H1 (cell line): ENCODE measurements around the gene LBX2. TPM values are rescaled to one million over a fixed set of nuclear protein-coding genes. Genes with fewer than 3 reads are reported as not detected.

Source experiments
- CTCF ChIA-PET: fragments of 300-600 bp; sonication (Branson Sonifier 250); formaldehyde crosslinking; loops from one replicate; lab custom pipeline; 2021; ENCODE audit not compliant: partially characterized antibody; lab: Charles Lee
- POLR2A ChIA-PET: fragments of 300-600 bp; sonication (Branson Sonifier 250); formaldehyde crosslinking; loops from one replicate; lab custom pipeline; 2021; ENCODE audit warnings: inconsistent platforms; ENCODE audit not compliant: partially characterized antibody; lab: Charles Lee
- DNase-seq, 2 experiments: peaks; one replicate each; pipeline versions ENCODE4 v3.0.0 to v3.0.0-alpha.2; 2010 to 2022; ENCODE audit warnings: low spot score in 2 of 2, low read depth in 1 of 2, mixed read lengths in 1 of 2
- FAIRE-seq: peaks from 2 replicates; lab custom pipeline; 2011; peaks lifted over from hg19 to GRCh38; lab: Jason Lieb, UNC
- H2AFZ ChIP-seq: 2 replicates; pipeline ENCODE4 v1.8.1; 2012; ENCODE audit warnings: low read length, inconsistent platforms
- H2AK5ac ChIP-seq: 2 replicates; pipeline ENCODE4 v1.6.1; 2013; ENCODE audit warnings: low read depth, low read length
- H2BK120ac ChIP-seq: replicated peaks from 2 replicates; pipeline ENCODE3; 2013; ENCODE audit warnings: low read depth, low read length, inconsistent platforms
- H2BK12ac ChIP-seq: 2 replicates; pipeline ENCODE4 v1.6.1; 2013; ENCODE audit warnings: low read depth, low read length
- H2BK15ac ChIP-seq: 2 replicates; pipeline ENCODE4 v1.6.1; 2013; ENCODE audit warnings: low read length
- H2BK20ac ChIP-seq: 2 replicates; pipeline ENCODE4 v1.6.1; 2013; ENCODE audit warnings: low read length
- H2BK5ac ChIP-seq: 2 replicates; pipeline ENCODE4 v1.6.1; 2013; ENCODE audit warnings: low read depth, low read length
- H3K14ac ChIP-seq: 2 replicates; pipeline ENCODE4 v1.6.1; 2013; ENCODE audit warnings: inconsistent platforms; ENCODE audit not compliant: insufficient read length
- H3K18ac ChIP-seq: 2 replicates; pipeline ENCODE4 v1.6.1; 2013; ENCODE audit warnings: low read length; ENCODE audit errors: extremely low read depth
- H3K23ac ChIP-seq: 2 replicates; pipeline ENCODE4 v1.6.1; 2013; ENCODE audit warnings: inconsistent platforms; ENCODE audit not compliant: insufficient read length
- H3K23me2 ChIP-seq: 2 replicates; pipeline ENCODE4 v1.6.1; 2013; ENCODE audit warnings: low read depth, low read length
- H3K27ac ChIP-seq: 2 replicates; pipeline ENCODE4 v1.6.1; 2011; ENCODE audit warnings: low read depth, low read length, inconsistent platforms
- H3K27me3 ChIP-seq, 4 experiments: replicated peaks in 1 of 4; 1 replicate in 1 of 4; 2 replicates in 3 of 4; pipeline versions ENCODE4 v1.6.1 to v1.8.1; 2011 to 2013; ENCODE audit warnings: low read length in 3 of 4, mild to moderate bottlenecking in 3 of 4, inconsistent platforms in 2 of 4, mixed read lengths in 2 of 4, moderate library complexity in 1 of 4; ENCODE audit not compliant: control insufficient read depth in 3 of 4, insufficient read depth in 3 of 4; ENCODE audit errors: extremely low read depth in 1 of 4
- H3K36me3 ChIP-seq, 4 experiments: 2 replicates each; pipeline versions ENCODE4 v1.6.1 to v1.8.1; 2011 to 2013; ENCODE audit warnings: mild to moderate bottlenecking in 4 of 4, low read length in 3 of 4, moderate library complexity in 2 of 4, control low read depth in 1 of 4, inconsistent platforms in 1 of 4; ENCODE audit not compliant: insufficient read depth in 4 of 4, control insufficient read depth in 2 of 4
- H3K4ac ChIP-seq: replicated peaks from 2 replicates; pipeline ENCODE3; 2013; ENCODE audit warnings: low read length, low read depth, mixed read lengths, inconsistent platforms; ENCODE audit not compliant: insufficient read length
- H3K4me1 ChIP-seq, 4 experiments: replicated peaks in 1 of 4; 1 replicate in 1 of 4; 2 replicates in 3 of 4; pipeline versions ENCODE4 v1.6.1 to v1.8.1; 2011 to 2013; ENCODE audit warnings: low read length in 3 of 4, inconsistent platforms in 2 of 4, mixed read lengths in 1 of 4; ENCODE audit not compliant: insufficient read depth in 4 of 4, control insufficient read depth in 3 of 4
- H3K4me2 ChIP-seq, 2 experiments: 2 replicates each; pipeline versions ENCODE4 v1.6.1 to v1.8.1; 2011 to 2013; ENCODE audit warnings: low read depth in 2 of 2, low read length in 2 of 2, control low read depth in 1 of 2, inconsistent platforms in 1 of 2, mild to moderate bottlenecking in 1 of 2; ENCODE audit not compliant: insufficient read depth in 1 of 2
- H3K4me3 ChIP-seq, 4 experiments: fragments of 200-600, 300-600 bp in 1 of 4; sonication (generic), shearing (Covaris generic), sonication (Bioruptor Twin) in 1 of 4; 2 replicates each; pipeline versions ENCODE4 v1.5.1 to v1.8.1; 2011 to 2016; ENCODE audit warnings: low read length in 4 of 4, low read depth in 3 of 4, control low read depth in 2 of 4, inconsistent platforms in 2 of 4, mild to moderate bottlenecking in 2 of 4, mixed read lengths in 1 of 4, moderate library complexity in 1 of 4; ENCODE audit not compliant: insufficient read depth in 2 of 4; ENCODE audit errors: extremely low read depth in 1 of 4
- H3K56ac ChIP-seq: replicated peaks from 2 replicates; pipeline ENCODE3; 2013; ENCODE audit warnings: low read depth, mild to moderate bottlenecking, mixed read lengths, low read length, inconsistent platforms; ENCODE audit not compliant: insufficient read length
- H3K79me1 ChIP-seq: 2 replicates; pipeline ENCODE4 v1.6.1; 2013; ENCODE audit warnings: low read depth, low read length, control low read depth
- H3K79me2 ChIP-seq, 2 experiments: 2 replicates each; pipeline versions ENCODE4 v1.6.1 to v1.8.1; 2012 to 2013; ENCODE audit warnings: low read length in 2 of 2, mild to moderate bottlenecking in 2 of 2, inconsistent platforms in 1 of 2; ENCODE audit not compliant: insufficient read depth in 2 of 2, control insufficient read depth in 1 of 2
- H3K9ac ChIP-seq, 4 experiments: replicated peaks in 1 of 4; 1 replicate in 1 of 4; 2 replicates in 3 of 4; pipeline versions ENCODE4 v1.6.1 to v1.8.1; 2011 to 2013; ENCODE audit warnings: low read depth in 3 of 4, low read length in 3 of 4, control low read depth in 2 of 4, mild to moderate bottlenecking in 2 of 4, moderate library complexity in 2 of 4, inconsistent platforms in 1 of 4; ENCODE audit errors: extremely low read depth in 1 of 4
- H3K9me3 ChIP-seq, 2 experiments: 2 replicates each; pipeline versions ENCODE4 v1.6.1 to v1.8.1; 2012 to 2013; ENCODE audit warnings: mild to moderate bottlenecking in 2 of 2, moderate library complexity in 2 of 2, control low read depth in 1 of 2, inconsistent platforms in 1 of 2, low read depth in 1 of 2, low read length in 1 of 2, mixed read lengths in 1 of 2; ENCODE audit not compliant: insufficient read depth in 2 of 2
- H4K20me1 ChIP-seq, 2 experiments: replicated peaks in 1 of 2; 2 replicates each; pipeline versions ENCODE3 to v1.8.1; 2011 to 2013; ENCODE audit warnings: inconsistent platforms in 2 of 2, low read length in 2 of 2, mild to moderate bottlenecking in 1 of 2; ENCODE audit not compliant: insufficient read depth in 2 of 2, control insufficient read depth in 1 of 2
- H4K5ac ChIP-seq: 2 replicates; pipeline ENCODE4 v1.6.1; 2013; ENCODE audit warnings: low read length, low read depth, mixed read lengths, inconsistent platforms; ENCODE audit not compliant: insufficient read length
- H4K8ac ChIP-seq: 2 replicates; pipeline ENCODE4 v1.8.0; 2013; ENCODE audit warnings: mild to moderate bottlenecking, moderate library complexity, low read length, inconsistent platforms; ENCODE audit not compliant: insufficient read depth; ENCODE audit errors: extremely low read depth
- H4K91ac ChIP-seq: replicated peaks from 2 replicates; pipeline ENCODE3; 2013; ENCODE audit warnings: low read length, mixed read lengths, inconsistent platforms; ENCODE audit not compliant: insufficient read length
- CTCF ChIP-seq, 3 experiments: IDR thresholded peaks; 1 replicate in 2 of 3; 2 replicates in 1 of 3; pipeline versions ENCODE4 v1.5.1 to v1.6.1; 2011; ENCODE audit warnings: low read length in 3 of 3, mild to moderate bottlenecking in 3 of 3, inconsistent platforms in 2 of 3, low read depth in 1 of 3, moderate library complexity in 1 of 3; ENCODE audit not compliant: insufficient read depth in 1 of 3; ENCODE audit errors: control extremely low read depth in 1 of 3
- MAX ChIP-seq: IDR thresholded peaks from 2 replicates; pipeline ENCODE4 v1.6.1; 2012; ENCODE audit warnings: inconsistent platforms
- WGBS, 2 experiments: shearing (Covaris generic) in 1 of 2; methylation state at CpG; one replicate each; pipeline versions ENCODE4 v1.1.6 to v1.1.7; 2013 to 2015; ENCODE audit warnings: low lambda C conversion rate in 2 of 2, mixed read lengths in 2 of 2, inconsistent platforms in 1 of 2, low coverage in 1 of 2, missing lambda C conversion rate in 1 of 2; ENCODE audit not compliant: insufficient replicate concordance in 2 of 2, insufficient coverage in 1 of 2, insufficient read length in 1 of 2; ENCODE audit errors: extremely low coverage in 1 of 2, missing lambda C conversion rate in 1 of 2; 5-methylcytosine and 5-hydroxymethylcytosine counted together
- polyA plus RNA-seq, 7 experiments: library from polyadenylated mRNA; depleted of rRNA in 3 of 7; stranded (reverse) in 5 of 7; unstranded in 2 of 7; fragments of >200 nt in 5 of 7; fragments of 200-250 nt in 2 of 7; gene quantifications; 1 replicate in 5 of 7; 2 replicates in 1 of 7; 4 replicates in 1 of 7; pipeline versions ENCODE4 v1.2.1 to v1.2.3, GENCODE V29; 2011 to 2013; ENCODE audit warnings: missing spikeins in 2 of 7, mixed read lengths in 2 of 7
- total RNA-seq: library from RNA; stranded (reverse); fragmentation: NEBNext Ultra II Directional; extraction: Animal tissue kit (Norgen Biotek cat#: 25700); gene quantifications from 2 replicates; pipeline ENCODE4 v1.2.1, GENCODE V29; 2021

Gene LBX2
- total and polyA plus RNA-seq, 2 of the 8 experiments (the other 6 are each of a cell fraction or from before 2014, with no cell fraction given), result 0.27 TPM; not detected in 1

DNA sequence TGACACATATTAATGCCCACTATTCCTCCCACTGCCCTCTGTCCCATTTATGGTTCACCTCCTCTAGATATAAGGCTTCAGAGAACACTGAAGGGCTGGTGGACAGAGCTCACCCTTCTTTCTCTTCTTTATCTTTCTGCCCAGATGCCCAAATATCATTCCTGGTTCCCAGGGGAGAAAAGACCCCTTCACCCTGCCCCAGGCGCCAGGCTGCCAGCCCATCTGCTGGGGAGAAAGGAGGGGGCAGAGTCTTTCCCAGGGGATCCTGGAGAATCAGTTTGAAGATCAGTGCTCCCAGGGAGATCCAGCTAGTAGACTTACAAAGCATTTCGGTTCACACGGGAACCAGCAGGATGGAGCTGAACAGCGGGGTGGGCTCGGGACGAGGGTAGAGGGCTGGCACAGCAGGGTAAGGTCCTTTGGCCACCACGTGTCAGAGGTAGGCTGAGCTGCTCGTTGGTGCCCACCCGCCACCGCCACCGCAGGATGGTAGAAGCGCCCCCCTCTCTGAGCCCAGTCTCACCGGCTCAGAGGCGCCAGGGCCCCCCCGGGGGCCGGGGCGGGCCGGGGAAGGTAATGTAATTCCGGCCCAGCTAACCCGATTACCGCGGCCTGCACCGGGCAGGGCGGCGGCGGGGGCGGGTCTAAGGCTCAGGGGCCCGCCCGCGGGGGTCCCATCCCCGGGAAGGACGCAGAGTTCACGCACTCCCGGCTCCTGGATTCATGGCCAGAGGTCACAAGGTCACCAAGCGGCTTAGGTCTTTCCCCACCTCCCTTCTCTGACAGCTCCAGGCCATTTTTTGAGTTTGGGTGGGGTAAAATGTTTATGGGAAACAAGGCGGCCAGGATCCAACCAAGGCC is 13.6 kb upstream of the LBX2 start:
- H3K79me1 ChIP-seq, result no peaks in the 10 kb centered on the region
- H4K91ac ChIP-seq, result no peak overlapping the region
- H4K5ac ChIP-seq, result no peak overlapping the region
- peak overlapping the region; percentile 60; the same call in 1 of the 2 replicates for H4K8ac ChIP-seq
- H2AK5ac ChIP-seq, result 0 out of 2 replicates have a peak overlapping the region, but pooled peaks have one; percentile 39
- no peak for FAIRE-seq
- H3K23ac ChIP-seq, result no peak overlapping the region
- no peak overlapping the region for H3K27ac ChIP-seq
- H3K36me3 ChIP-seq, result peaks cover 0 to 19% (median 0%) of the 10 kb centered on the region in 4 experiments; a peak in 1 of 8 replicates
- TF ChIP-seq MAX (peak; percentile 19; the same call in 1 of the 2 replicates), CTCF (IDR thresholded peaks at IDR 0.05; ENCODE audit: control extremely low read depth in 1 of 3, insufficient read depth in 1 of 3, low read depth in 1 of 3, low read length in 3 of 3) (no peak)
- H3K79me2 ChIP-seq, result no peaks in the 10 kb centered on the region
- H2BK12ac ChIP-seq, result peak overlapping the region; percentile 68; the same call in 1 of the 2 replicates
- DNase-seq, result peak in 1 of 2 experiments; percentile 55
- no peak overlapping the region for H3K56ac ChIP-seq
- H4K20me1 ChIP-seq, result peaks cover 2 to 4% of the 10 kb centered on the region in 2 experiments
- ChIA-PET CTCF (interaction anchor here (0.6 to 4.2 kb wide), 8 partner anchors 9 to 929 kb away, joined by 3 to 20 read pairs (median 4); partner anchors contain the start of genes AUP1 and HTRA2), POLR2A (interaction anchor here (0.8 to 6.7 kb wide), 7 partner anchors 10 to 55 kb away, joined by 3 to 63 read pairs (median 6); partner anchors contain the start of genes AUP1, DQX1, HTRA2 and LBX2)
- 12% methylated on average over 12 of the region's 36 CpGs; no CpG with 5 or more reads in 1 of the 2 experiments for WGBS, 2 experiments
- H3K18ac ChIP-seq, result peak overlapping the region; percentile 60; the same call in 1 of the 2 replicates
- H3K14ac ChIP-seq, result no peak overlapping the region
- H3K23me2 ChIP-seq, result peaks cover 16% of the 10 kb centered on the region
- H2BK20ac ChIP-seq, result no peak overlapping the region
- H3K4ac ChIP-seq, result no peak overlapping the region
- no peak overlapping the region for H2BK15ac ChIP-seq
- H3K4me1 ChIP-seq, result peaks cover 2 to 24% (median 10%) of the 10 kb centered on the region in 4 experiments
- no peak overlapping the region for H2AFZ ChIP-seq
- H3K27me3 ChIP-seq, result peaks cover 78 to 97% (median 92%) of the 10 kb centered on the region in 4 experiments
- peaks cover 7 to 12% of the 10 kb centered on the region in 2 experiments for H3K9me3 ChIP-seq
- peak overlapping the region in 2 of 4 experiments; percentile 28 to 62; a peak in 5 of 8 replicates for H3K4me3 ChIP-seq
- peak overlapping the region; percentile 63 to 88 for H3K4me2 ChIP-seq
- H3K9ac ChIP-seq, result no peak overlapping the region
- no peak overlapping the region for H2BK120ac ChIP-seq
- no peak overlapping the region for H2BK5ac ChIP-seq
